ENCODE data around the gene SESN3.

DNA sequence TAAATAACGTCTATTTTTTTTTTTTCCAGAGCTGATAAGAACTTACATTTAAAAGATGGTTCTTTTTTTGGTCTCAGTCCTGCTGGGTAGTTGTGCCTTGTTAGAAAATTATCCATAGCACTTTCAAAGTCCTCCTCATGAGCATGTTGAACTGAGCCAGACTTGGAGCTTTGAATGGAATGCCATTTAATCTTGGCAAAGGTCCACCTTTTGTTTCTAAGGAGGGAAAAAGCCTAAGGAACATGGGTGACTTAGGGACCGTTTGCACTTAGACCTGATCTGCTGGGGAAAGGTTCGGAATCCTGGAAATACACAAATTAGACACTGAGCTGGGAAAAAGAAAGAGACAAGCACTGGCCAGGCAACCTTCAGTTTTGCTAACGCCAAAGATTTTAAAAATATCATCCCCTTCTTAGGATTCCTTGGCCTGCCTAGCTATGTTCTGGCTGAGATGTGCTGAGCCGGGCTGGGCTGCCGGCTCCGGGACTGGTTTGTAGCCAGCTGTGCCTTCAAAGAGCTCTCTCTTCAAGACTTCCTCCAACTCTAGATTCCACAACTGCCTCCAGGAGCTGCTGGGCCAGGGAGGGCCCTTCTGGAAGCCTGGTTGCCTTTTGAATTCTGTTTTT, 74.0 kb downstream of the SESN3 start:
- TF ChIP-seq EZH2 (IDR thresholded peaks at IDR 0.05; ENCODE audit: insufficient read depth, poor library complexity, severe bottlenecking) = no peak
- no peak for TF ChIP-seq EZH2phosphoT487 (IDR thresholded peaks at IDR 0.05; ENCODE audit: insufficient read depth, low read depth)

All from GM23248 (cell line).